IMR-90 (cell line): ENCODE data around the gene PLEKHB2. TPM values are rescaled to one million over a fixed set of nuclear protein-coding genes. Genes with fewer than 3 reads are reported as not detected.

Experiments
- ATAC-seq: fragments of 200-7000 bp; cut with Tn5 transposase; 2 replicates; pipeline ENCODE4 v1.9.1; 2020; ENCODE audit warnings: low read depth, mild to moderate bottlenecking, moderate library complexity
- BruUV-seq: library from RNA; stranded (reverse); fragments of 400-500 nt; replicated peaks from 2 replicates; lab custom pipeline; 2021; lab: Mats Ljungman, UMichigan
- CTCF ChIA-PET: fragments of 300-600 bp; formaldehyde crosslinking; extraction: SDS; loops from one replicate; lab custom pipeline; 2021; ENCODE audit warnings: antibody characterized with exemption; lab: Yijun Ruan, JAX
- POLR2A ChIA-PET: fragments of 300-600 bp; sonication (Branson Sonifier 250); formaldehyde crosslinking; loops from one replicate; lab custom pipeline; 2022; ENCODE audit warnings: antibody characterized with exemption; ENCODE audit not compliant: unreplicated experiment; lab: Charles Lee
- DNase-seq: peaks from one replicate; pipeline ENCODE4 v3.0.0; 2013
- H2AFZ ChIP-seq: replicated peaks from 2 replicates; pipeline ENCODE3; 2013; ENCODE audit warnings: low read length, mild to moderate bottlenecking; ENCODE audit not compliant: poor library complexity
- H2AK5ac ChIP-seq: 2 replicates; pipeline ENCODE4 v1.6.1; 2013; ENCODE audit warnings: low read depth, low read length, inconsistent platforms
- H2AK9ac ChIP-seq: replicated peaks from 2 replicates; pipeline ENCODE3; 2013; ENCODE audit warnings: mild to moderate bottlenecking, low read depth, low read length, moderate library complexity; ENCODE audit not compliant: poor library complexity
- H2BK120ac ChIP-seq: 2 replicates; pipeline ENCODE4 v1.6.1; 2013; ENCODE audit warnings: low read depth, low read length, inconsistent platforms
- H2BK15ac ChIP-seq: 3 replicates; pipeline ENCODE4 v1.6.1; 2013; ENCODE audit warnings: low read depth, low read length, inconsistent platforms
- H2BK20ac ChIP-seq: 2 replicates; pipeline ENCODE4 v1.6.1; 2013; ENCODE audit warnings: low read depth, mild to moderate bottlenecking, inconsistent platforms, low read length, moderate library complexity
- H2BK5ac ChIP-seq: 2 replicates; pipeline ENCODE4 v1.6.1; 2013; ENCODE audit warnings: mild to moderate bottlenecking, low read depth, low read length, inconsistent platforms; ENCODE audit not compliant: poor library complexity, severe bottlenecking
- H3K14ac ChIP-seq: replicated peaks from 2 replicates; pipeline ENCODE4 v1.6.1; 2013; ENCODE audit warnings: low read depth, low read length, inconsistent platforms
- H3K18ac ChIP-seq: 2 replicates; pipeline ENCODE4 v1.6.1; 2013; ENCODE audit warnings: low read depth, low read length, control low read depth
- H3K23ac ChIP-seq: 2 replicates; pipeline ENCODE4 v1.6.1; 2013; ENCODE audit warnings: low read depth, low read length, inconsistent platforms
- H3K27ac ChIP-seq: 2 replicates; pipeline ENCODE4 v1.5.1; 2013; ENCODE audit warnings: mild to moderate bottlenecking, control low read depth, low read length; ENCODE audit not compliant: insufficient read depth
- H3K27me3 ChIP-seq: 2 replicates; pipeline ENCODE4 v1.6.1; 2013; ENCODE audit warnings: low read length; ENCODE audit not compliant: control insufficient read depth, insufficient read depth
- H3K36me3 ChIP-seq: 2 replicates; pipeline ENCODE4 v1.6.1; 2013; ENCODE audit warnings: low read length, mixed read lengths; ENCODE audit not compliant: control insufficient read depth, insufficient read depth
- H3K4ac ChIP-seq: 2 replicates; pipeline ENCODE4 v1.6.1; 2013; ENCODE audit warnings: low read depth, low read length, inconsistent platforms
- H3K4me1 ChIP-seq: 2 replicates; pipeline ENCODE4 v1.6.1; 2013; ENCODE audit warnings: low read length, mixed read lengths; ENCODE audit not compliant: control insufficient read depth, insufficient read depth
- H3K4me2 ChIP-seq: 2 replicates; pipeline ENCODE4 v1.6.1; 2013; ENCODE audit warnings: low read depth, mild to moderate bottlenecking, control low read depth, low read length, moderate library complexity
- H3K4me3 ChIP-seq: 2 replicates; pipeline ENCODE4 v1.5.1; 2013; ENCODE audit warnings: low read depth, mild to moderate bottlenecking, control low read depth, low read length, moderate library complexity; ENCODE audit not compliant: insufficient read depth
- H3K56ac ChIP-seq: 2 replicates; pipeline ENCODE4 v1.6.1; 2013; ENCODE audit warnings: low read length, inconsistent platforms; ENCODE audit not compliant: insufficient read depth; ENCODE audit errors: extremely low read depth
- H3K79me1 ChIP-seq, 2 experiments: 2 replicates each; pipeline ENCODE4 v1.6.1; 2013; ENCODE audit warnings: low read length in 2 of 2, inconsistent platforms in 1 of 2, low read depth in 1 of 2
- H3K9ac ChIP-seq: 2 replicates; pipeline ENCODE4 v1.6.1; 2013; ENCODE audit warnings: low read depth, low read length, control low read depth
- H3K9me1 ChIP-seq: 2 replicates; pipeline ENCODE4 v1.6.1; 2013; ENCODE audit warnings: low read length, inconsistent platforms; ENCODE audit not compliant: insufficient read depth
- H3K9me3 ChIP-seq: 2 replicates; pipeline ENCODE4 v1.6.1; 2013; ENCODE audit warnings: low read length; ENCODE audit not compliant: control insufficient read depth, insufficient read depth
- H4K20me1 ChIP-seq: 2 replicates; pipeline ENCODE4 v1.6.1; 2013; ENCODE audit warnings: low read length, inconsistent platforms; ENCODE audit not compliant: insufficient read depth
- H4K5ac ChIP-seq: 2 replicates; pipeline ENCODE4 v1.6.1; 2013; ENCODE audit warnings: mild to moderate bottlenecking, low read depth, low read length, control low read depth
- H4K8ac ChIP-seq, 2 experiments: 2 replicates each; pipeline ENCODE4 v1.6.1; 2013; ENCODE audit warnings: low read depth in 2 of 2, low read length in 2 of 2, control low read depth in 1 of 2, inconsistent platforms in 1 of 2
- H4K91ac ChIP-seq: 2 replicates; pipeline ENCODE4 v1.6.1; 2013; ENCODE audit warnings: low read depth, low read length, inconsistent platforms; ENCODE audit not compliant: insufficient read depth
- BHLHE40 ChIP-seq: fragments of 150-350 bp; IDR thresholded peaks from 2 replicates; pipeline ENCODE4 v1.6.1; 2016; ENCODE audit warnings: mild to moderate bottlenecking, low read depth, low read length
- CEBPB ChIP-seq: IDR thresholded peaks from 2 replicates; pipeline ENCODE4 v1.6.1; 2012; ENCODE audit warnings: low read depth, low read length, improper control_type of control experiment
- CHD1 ChIP-seq: IDR thresholded peaks from 2 replicates; pipeline ENCODE4 v1.6.1; 2012; ENCODE audit warnings: low read depth, low read length, improper control_type of control experiment
- CTCF ChIP-seq: conservative IDR thresholded peaks from 2 replicates; pipeline ENCODE4 v1.5.1; 2012; ENCODE audit warnings: mild to moderate bottlenecking, low read depth, low read length, improper control_type of control experiment
- ELK1 ChIP-seq: fragments of 150-350 bp; IDR thresholded peaks from 2 replicates; pipeline ENCODE4 v1.6.1; 2016; ENCODE audit warnings: low read depth, mild to moderate bottlenecking, low read length, moderate library complexity, borderline replicate concordance
- FOS ChIP-seq: fragments of 150-350 bp; IDR thresholded peaks from 2 replicates; pipeline ENCODE4 v1.6.1; 2016; ENCODE audit warnings: low read depth, low read length
- MAFK ChIP-seq: IDR thresholded peaks from 2 replicates; pipeline ENCODE4 v1.6.1; 2012; ENCODE audit warnings: low read depth, low read length, improper control_type of control experiment
- MAZ ChIP-seq: IDR thresholded peaks from 2 replicates; pipeline ENCODE4 v1.6.1; 2012; ENCODE audit warnings: low read depth, mild to moderate bottlenecking, low read length, improper control_type of control experiment, moderate library complexity, borderline replicate concordance
- MXI1 ChIP-seq: IDR thresholded peaks from 2 replicates; pipeline ENCODE4 v1.6.1; 2012; ENCODE audit warnings: low read depth, mild to moderate bottlenecking, low read length, moderate library complexity, borderline replicate concordance
- NFE2L2 ChIP-seq: fragments of 150-350 bp; IDR thresholded peaks from 2 replicates; pipeline ENCODE4 v1.6.1; 2016; ENCODE audit warnings: low read depth, mild to moderate bottlenecking, low read length
- POLR2A ChIP-seq: IDR thresholded peaks from 2 replicates; pipeline ENCODE4 v1.6.1; 2012; ENCODE audit warnings: mild to moderate bottlenecking, low read depth, low read length
- RAD21 ChIP-seq: IDR thresholded peaks from 2 replicates; pipeline ENCODE4 v1.6.1; 2012; ENCODE audit warnings: low read length, improper control_type of control experiment
- RCOR1 ChIP-seq: IDR thresholded peaks from 2 replicates; pipeline ENCODE4 v1.6.1; 2012; ENCODE audit warnings: mild to moderate bottlenecking, low read length, improper control_type of control experiment; ENCODE audit not compliant: insufficient replicate concordance
- RFX5 ChIP-seq: IDR thresholded peaks from 2 replicates; pipeline ENCODE4 v1.8.0; 2012; ENCODE audit warnings: low read depth, mild to moderate bottlenecking, low read length, moderate library complexity
- SMC3 ChIP-seq: fragments of 150-350 bp; IDR thresholded peaks from 2 replicates; pipeline ENCODE4 v1.6.1; 2016; ENCODE audit warnings: low read depth, mild to moderate bottlenecking, antibody characterized with exemption, low read length, moderate library complexity
- USF2 ChIP-seq: fragments of 150-350 bp; IDR thresholded peaks from 2 replicates; pipeline ENCODE4 v1.6.1; 2017; ENCODE audit warnings: mild to moderate bottlenecking, antibody characterized with exemption, low read length, low read depth
- WGBS, 2 experiments: methylation state at CpG; one replicate each; pipeline versions ENCODE4 v1.1.5 to v1.1.7; 2013; ENCODE audit warnings: missing lambda C conversion rate in 2 of 2; ENCODE audit not compliant: insufficient read length in 1 of 2; ENCODE audit errors: extremely low coverage in 2 of 2; 5-methylcytosine and 5-hydroxymethylcytosine counted together
- dilution Hi-C: fragments of 300-500 bp; cut with HindIII; formaldehyde crosslinking; loops from one replicate; pipeline ENCODE4 v1.14.3; 2018; ENCODE audit warnings: low sequenced_read_pairs; ENCODE audit not compliant: unreplicated experiment
- in situ Hi-C: fragments of 300-500 bp; cut with MboI; formaldehyde crosslinking; loops from 3 replicates; pipeline ENCODE4 v1.14.3; 2019; ENCODE audit warnings: low sequenced_read_pairs, inconsistent platforms, mixed read lengths
- intact Hi-C: fragments of 100-400 bp; cut with micrococcal nuclease; formaldehyde crosslinking; loops from 2 replicates; pipeline ENCODE4 v1.10.0; 2022
- polyA plus RNA-seq, 3 experiments: library from polyadenylated mRNA; depleted of rRNA; stranded (reverse); fragments of >200 nt; gene quantifications; 2 replicates each; pipeline ENCODE4 v1.2.3, GENCODE V29; 2012; ENCODE audit warnings: low replicate concordance in 1 of 3
- total RNA-seq: library from RNA; depleted of rRNA; stranded (reverse); fragments of >200 nt; gene quantifications from 2 replicates; pipeline ENCODE4 v1.2.3, GENCODE V29; 2012

The PLEKHB2 gene
- total and polyA plus RNA-seq, 2 of the 4 experiments (the other 2 are of a cell fraction), result 62.9 to 82.1 TPM

GRCh38 chr2:131132729-131133128 lies 27.6 kb downstream of the PLEKHB2 start:
- intact Hi-C loops, result no loop called here
- H3K4me2 ChIP-seq, result no peak overlapping the region
- POLR2A ChIA-PET, result no interaction called here
- H3K18ac ChIP-seq, result no peak overlapping the region
- H2AK5ac ChIP-seq, result no peak overlapping the region
- no peak overlapping the region for H2BK120ac ChIP-seq
- CTCF ChIA-PET, result no interaction called here
- H4K8ac ChIP-seq, result no peak overlapping the region
- no peaks in the 10 kb centered on the region for H3K4me1 ChIP-seq
- ATAC-seq, result no peak
- H2AK9ac ChIP-seq, result no peak overlapping the region
- H3K14ac ChIP-seq, result no peak overlapping the region
- TF ChIP-seq RFX5 (no peak), NFE2L2 (no peak), POLR2A (no peak), SMC3 (no peak), BHLHE40 (no peak), FOS (no peak), CEBPB (no peak), MAZ (no peak), USF2 (no peak), MXI1 (no peak), CTCF (no peak), CHD1 (no peak), RCOR1 (no peak), RAD21 (no peak), MAFK (no peak), ELK1 (no peak)
- no peak overlapping the region for H2AFZ ChIP-seq
- H3K9me3 ChIP-seq, result no peaks in the 10 kb centered on the region
- no peak overlapping the region for H4K5ac ChIP-seq
- H4K20me1 ChIP-seq, result no peaks in the 10 kb centered on the region; the same call in 1 of the 2 replicates
- H3K9me1 ChIP-seq, result no peaks in the 10 kb centered on the region
- DNase-seq, result no peak
- no TSS peak for BruUV-seq
- no peak overlapping the region for H3K4ac ChIP-seq
- dilution Hi-C loops, result no loop called here
- no peak overlapping the region for H2BK5ac ChIP-seq
- WGBS, 2 experiments, result no CpG with 5 or more reads among the region's 8 CpGs
- no peak overlapping the region for H2BK15ac ChIP-seq
- H2BK20ac ChIP-seq, result no peak overlapping the region
- no peak overlapping the region for H3K23ac ChIP-seq
- no peak overlapping the region for H4K91ac ChIP-seq
- H3K9ac ChIP-seq, result no peak overlapping the region
- no peak overlapping the region for H3K27ac ChIP-seq
- in situ Hi-C loops, result no loop called here
- H3K79me1 ChIP-seq, result peaks cover 7% of the 10 kb centered on the region in 2 experiments; a peak in 2 of 4 replicates
- H3K27me3 ChIP-seq, result no peaks in the 10 kb centered on the region
- H3K4me3 ChIP-seq, result no peak overlapping the region
- no peak overlapping the region for H3K56ac ChIP-seq
- peaks cover 21% of the 10 kb centered on the region for H3K36me3 ChIP-seq
